HEK293 (cell line): ENCODE data around the gene CREB3L1.

Experiments used
- CTCF ChIA-PET: fragments of 350-600 bp; formaldehyde crosslinking; extraction: SDS; loops from one replicate; lab custom pipeline; 2021; ENCODE audit warnings: antibody characterized with exemption; lab: Yijun Ruan, JAX
- POLR2A ChIA-PET: fragments of 300-600 bp; formaldehyde crosslinking; extraction: SDS; loops from one replicate; lab custom pipeline; 2020; ENCODE audit warnings: antibody characterized with exemption, inconsistent platforms; lab: Yijun Ruan, JAX
- H3K27ac ChIP-seq: fragments of 200-500 bp; sonication (Bioruptor generic); 2 replicates; pipeline ENCODE4 v1.5.1; 2014; ENCODE audit warnings: low read depth, low read length, control low read depth, inconsistent platforms; ENCODE audit errors: extremely low read depth
- H3K36me3 ChIP-seq, 2 experiments: fragments of 200-500 bp in 1 of 2; sonication (Bioruptor generic) in 1 of 2; 1 replicate in 1 of 2; 2 replicates in 1 of 2; pipeline ENCODE4 v1.5.1; 2014 to 2017; ENCODE audit warnings: inconsistent platforms in 2 of 2, low read length in 2 of 2; ENCODE audit not compliant: control insufficient read depth in 2 of 2, insufficient read depth in 1 of 2
- H3K4me1 ChIP-seq: fragments of 200-500 bp; sonication (Bioruptor generic); 2 replicates; pipeline ENCODE4 v1.5.1; 2014; ENCODE audit warnings: mild to moderate bottlenecking, low read length, inconsistent platforms; ENCODE audit not compliant: control insufficient read depth, insufficient read depth
- H3K4me3 ChIP-seq: 2 replicates; pipeline ENCODE4 v1.5.1; 2011; ENCODE audit warnings: low read depth, mild to moderate bottlenecking, control low read depth, low read length, moderate library complexity
- H3K9me3 ChIP-seq: fragments of 200-500 bp; sonication (Bioruptor generic); 2 replicates; pipeline ENCODE4 v1.5.1; 2014; ENCODE audit warnings: low read depth, low read length, inconsistent platforms; ENCODE audit not compliant: control insufficient read depth, insufficient read depth
- EGR2 ChIP-seq: fragments of 450-650 bp; formaldehyde crosslinking; IDR thresholded peaks from 2 replicates; pipeline ENCODE4 v1.5.1; 2016; ENCODE audit warnings: low read depth, missing biosample characterization, missing genetic modification characterization
- GLI2 ChIP-seq: fragments of 450-650 bp; formaldehyde crosslinking; IDR thresholded peaks from 2 replicates; pipeline ENCODE4; 2017; ENCODE audit warnings: missing biosample characterization, missing genetic modification characterization, low read depth, borderline replicate concordance
- KLF16 ChIP-seq: fragments of 450-650 bp; formaldehyde crosslinking; IDR thresholded peaks from 2 replicates; pipeline ENCODE4 v1.5.1; 2017; ENCODE audit warnings: missing biosample characterization, missing genetic modification characterization
- KLF7 ChIP-seq: fragments of 450-650 bp; formaldehyde crosslinking; IDR thresholded peaks from 2 replicates; pipeline ENCODE4 v1.5.1; 2016; ENCODE audit warnings: missing biosample characterization, missing genetic modification characterization, borderline replicate concordance
- MYNN ChIP-seq: fragments of 450-650 bp; formaldehyde crosslinking; IDR thresholded peaks from 2 replicates; pipeline ENCODE4 v1.5.1; 2016; ENCODE audit warnings: missing biosample characterization, missing genetic modification characterization, borderline replicate concordance
- ZBTB17 ChIP-seq: fragments of 450-650 bp; formaldehyde crosslinking; IDR thresholded peaks from 2 replicates; pipeline ENCODE4 v1.5.1; 2016; ENCODE audit warnings: missing biosample characterization, missing genetic modification characterization
- ZFHX2 ChIP-seq: fragments of 450-650 bp; formaldehyde crosslinking; conservative IDR thresholded peaks from 2 replicates; pipeline ENCODE4 v1.5.1; 2016; ENCODE audit warnings: missing biosample characterization, missing genetic modification characterization
- ZFP37 ChIP-seq: fragments of 450-650 bp; formaldehyde crosslinking; IDR thresholded peaks from 2 replicates; pipeline ENCODE4 v1.5.1; 2016; ENCODE audit warnings: missing biosample characterization, missing genetic modification characterization
- ZNF416 ChIP-seq: fragments of 450-650 bp; formaldehyde crosslinking; IDR thresholded peaks from 2 replicates; pipeline ENCODE4 v1.5.1; 2016; ENCODE audit warnings: missing biosample characterization, missing genetic modification characterization
- ZNF426 ChIP-seq: fragments of 450-650 bp; formaldehyde crosslinking; IDR thresholded peaks from 2 replicates; pipeline ENCODE4 v1.5.1; 2017; ENCODE audit warnings: missing biosample characterization, missing genetic modification characterization, mild to moderate bottlenecking, inconsistent platforms, moderate library complexity
- ZNF48 ChIP-seq: fragments of 450-650 bp; formaldehyde crosslinking; IDR thresholded peaks from 2 replicates; pipeline ENCODE4 v1.5.1; 2016; ENCODE audit warnings: missing biosample characterization, missing genetic modification characterization
- ZNF561 ChIP-seq: fragments of 450-650 bp; IDR thresholded peaks from 2 replicates; pipeline ENCODE4 v1.5.1; 2018; ENCODE audit warnings: missing biosample characterization, missing genetic modification characterization, borderline replicate concordance
- ZNF660 ChIP-seq: fragments of 450-650 bp; IDR thresholded peaks from 2 replicates; pipeline ENCODE4 v1.5.1; 2018; ENCODE audit warnings: missing biosample characterization, mild to moderate bottlenecking, missing genetic modification characterization
- ZNF707 ChIP-seq: fragments of 450-650 bp; formaldehyde crosslinking; IDR thresholded peaks from 2 replicates; pipeline ENCODE4 v1.5.1; 2016; ENCODE audit warnings: missing biosample characterization, missing genetic modification characterization
- TF ChIP-seq, protein P1 (sequence below): fragments of 450-650 bp; formaldehyde crosslinking; IDR thresholded peaks from 2 replicates; pipeline ENCODE4 v1.5.1; 2016; ENCODE audit warnings: missing biosample characterization, missing genetic modification characterization
- TF ChIP-seq, protein P2 (sequence below): fragments of 450-650 bp; formaldehyde crosslinking; IDR thresholded peaks from 2 replicates; pipeline ENCODE4 v1.5.1; 2016; ENCODE audit warnings: missing biosample characterization, missing genetic modification characterization, borderline replicate concordance
- TF ChIP-seq, protein P3 (sequence below): fragments of 450-650 bp; formaldehyde crosslinking; IDR thresholded peaks from 2 replicates; pipeline ENCODE4 v1.5.1; 2016; ENCODE audit warnings: missing biosample characterization, missing genetic modification characterization
- TF ChIP-seq, protein P4 (sequence below): sonication (generic); formaldehyde crosslinking; IDR thresholded peaks from 2 replicates; pipeline ENCODE4 v1.8.1; 2022; ENCODE audit warnings: mild to moderate bottlenecking, moderate library complexity, missing genetic modification reagents
- TF ChIP-seq, protein P5 (sequence below): fragments of 450-650 bp; formaldehyde crosslinking; IDR thresholded peaks from 2 replicates; pipeline ENCODE4 v1.5.1; 2016; ENCODE audit warnings: missing biosample characterization, missing genetic modification characterization

CREB3L1 gene

GRCh38 chr11:46353698-46354097, 76.2 kb downstream of the CREB3L1 start:
- H3K27ac ChIP-seq = no peak overlapping the region
- ChIA-PET POLR2A (no interaction called here), CTCF (interaction anchor here (0.7 to 10.0 kb wide), 6 partner anchors 13 to 904 kb away, joined by 3 to 98 read pairs (median 6); partner anchors contain the start of genes CHRM4 and NR1H3)
- H3K4me1 ChIP-seq = no peaks in the 10 kb centered on the region; the same call in 1 of the 2 replicates
- peaks cover 0 to 26% of the 10 kb centered on the region in 2 experiments; a peak in 1 of 3 replicates for H3K36me3 ChIP-seq
- no peaks in the 10 kb centered on the region for H3K9me3 ChIP-seq
- no peak overlapping the region for H3K4me3 ChIP-seq
- TF ChIP-seq EGR2 (tag by site-specific recombination) (peak; percentile 98), ZFHX2 (peak; percentile 99)
- TF ChIP-seq, protein P1, sequence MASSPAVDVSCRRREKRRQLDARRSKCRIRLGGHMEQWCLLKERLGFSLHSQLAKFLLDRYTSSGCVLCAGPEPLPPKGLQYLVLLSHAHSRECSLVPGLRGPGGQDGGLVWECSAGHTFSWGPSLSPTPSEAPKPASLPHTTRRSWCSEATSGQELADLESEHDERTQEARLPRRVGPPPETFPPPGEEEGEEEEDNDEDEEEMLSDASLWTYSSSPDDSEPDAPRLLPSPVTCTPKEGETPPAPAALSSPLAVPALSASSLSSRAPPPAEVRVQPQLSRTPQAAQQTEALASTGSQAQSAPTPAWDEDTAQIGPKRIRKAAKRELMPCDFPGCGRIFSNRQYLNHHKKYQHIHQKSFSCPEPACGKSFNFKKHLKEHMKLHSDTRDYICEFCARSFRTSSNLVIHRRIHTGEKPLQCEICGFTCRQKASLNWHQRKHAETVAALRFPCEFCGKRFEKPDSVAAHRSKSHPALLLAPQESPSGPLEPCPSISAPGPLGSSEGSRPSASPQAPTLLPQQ (tag by site-specific recombination) = 0 out of 2 replicates have a peak, but pooled peaks have one; percentile 19
- TF ChIP-seq, protein P2, sequence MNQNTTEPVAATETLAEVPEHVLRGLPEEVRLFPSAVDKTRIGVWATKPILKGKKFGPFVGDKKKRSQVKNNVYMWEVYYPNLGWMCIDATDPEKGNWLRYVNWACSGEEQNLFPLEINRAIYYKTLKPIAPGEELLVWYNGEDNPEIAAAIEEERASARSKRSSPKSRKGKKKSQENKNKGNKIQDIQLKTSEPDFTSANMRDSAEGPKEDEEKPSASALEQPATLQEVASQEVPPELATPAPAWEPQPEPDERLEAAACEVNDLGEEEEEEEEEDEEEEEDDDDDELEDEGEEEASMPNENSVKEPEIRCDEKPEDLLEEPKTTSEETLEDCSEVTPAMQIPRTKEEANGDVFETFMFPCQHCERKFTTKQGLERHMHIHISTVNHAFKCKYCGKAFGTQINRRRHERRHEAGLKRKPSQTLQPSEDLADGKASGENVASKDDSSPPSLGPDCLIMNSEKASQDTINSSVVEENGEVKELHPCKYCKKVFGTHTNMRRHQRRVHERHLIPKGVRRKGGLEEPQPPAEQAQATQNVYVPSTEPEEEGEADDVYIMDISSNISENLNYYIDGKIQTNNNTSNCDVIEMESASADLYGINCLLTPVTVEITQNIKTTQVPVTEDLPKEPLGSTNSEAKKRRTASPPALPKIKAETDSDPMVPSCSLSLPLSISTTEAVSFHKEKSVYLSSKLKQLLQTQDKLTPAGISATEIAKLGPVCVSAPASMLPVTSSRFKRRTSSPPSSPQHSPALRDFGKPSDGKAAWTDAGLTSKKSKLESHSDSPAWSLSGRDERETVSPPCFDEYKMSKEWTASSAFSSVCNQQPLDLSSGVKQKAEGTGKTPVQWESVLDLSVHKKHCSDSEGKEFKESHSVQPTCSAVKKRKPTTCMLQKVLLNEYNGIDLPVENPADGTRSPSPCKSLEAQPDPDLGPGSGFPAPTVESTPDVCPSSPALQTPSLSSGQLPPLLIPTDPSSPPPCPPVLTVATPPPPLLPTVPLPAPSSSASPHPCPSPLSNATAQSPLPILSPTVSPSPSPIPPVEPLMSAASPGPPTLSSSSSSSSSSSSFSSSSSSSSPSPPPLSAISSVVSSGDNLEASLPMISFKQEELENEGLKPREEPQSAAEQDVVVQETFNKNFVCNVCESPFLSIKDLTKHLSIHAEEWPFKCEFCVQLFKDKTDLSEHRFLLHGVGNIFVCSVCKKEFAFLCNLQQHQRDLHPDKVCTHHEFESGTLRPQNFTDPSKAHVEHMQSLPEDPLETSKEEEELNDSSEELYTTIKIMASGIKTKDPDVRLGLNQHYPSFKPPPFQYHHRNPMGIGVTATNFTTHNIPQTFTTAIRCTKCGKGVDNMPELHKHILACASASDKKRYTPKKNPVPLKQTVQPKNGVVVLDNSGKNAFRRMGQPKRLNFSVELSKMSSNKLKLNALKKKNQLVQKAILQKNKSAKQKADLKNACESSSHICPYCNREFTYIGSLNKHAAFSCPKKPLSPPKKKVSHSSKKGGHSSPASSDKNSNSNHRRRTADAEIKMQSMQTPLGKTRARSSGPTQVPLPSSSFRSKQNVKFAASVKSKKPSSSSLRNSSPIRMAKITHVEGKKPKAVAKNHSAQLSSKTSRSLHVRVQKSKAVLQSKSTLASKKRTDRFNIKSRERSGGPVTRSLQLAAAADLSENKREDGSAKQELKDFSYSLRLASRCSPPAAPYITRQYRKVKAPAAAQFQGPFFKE (tag by site-specific recombination) = no peak

GRCh38 chr11:46356924-46357482, 79.5 kb downstream of the CREB3L1 start:
- Histone ChIP-seq H3K27ac (no peak overlapping the region), H3K36me3 (peaks cover 0 to 14% of the 10 kb centered on the region in 2 experiments; a peak in 1 of 3 replicates), H3K9me3 (no peaks in the 10 kb centered on the region), H3K4me3 (no peak overlapping the region), H3K4me1 (peaks cover 9% of the 10 kb centered on the region)
- TF ChIP-seq ZNF707 (tag by site-specific recombination) = no peak
- TF ChIP-seq, protein P3, sequence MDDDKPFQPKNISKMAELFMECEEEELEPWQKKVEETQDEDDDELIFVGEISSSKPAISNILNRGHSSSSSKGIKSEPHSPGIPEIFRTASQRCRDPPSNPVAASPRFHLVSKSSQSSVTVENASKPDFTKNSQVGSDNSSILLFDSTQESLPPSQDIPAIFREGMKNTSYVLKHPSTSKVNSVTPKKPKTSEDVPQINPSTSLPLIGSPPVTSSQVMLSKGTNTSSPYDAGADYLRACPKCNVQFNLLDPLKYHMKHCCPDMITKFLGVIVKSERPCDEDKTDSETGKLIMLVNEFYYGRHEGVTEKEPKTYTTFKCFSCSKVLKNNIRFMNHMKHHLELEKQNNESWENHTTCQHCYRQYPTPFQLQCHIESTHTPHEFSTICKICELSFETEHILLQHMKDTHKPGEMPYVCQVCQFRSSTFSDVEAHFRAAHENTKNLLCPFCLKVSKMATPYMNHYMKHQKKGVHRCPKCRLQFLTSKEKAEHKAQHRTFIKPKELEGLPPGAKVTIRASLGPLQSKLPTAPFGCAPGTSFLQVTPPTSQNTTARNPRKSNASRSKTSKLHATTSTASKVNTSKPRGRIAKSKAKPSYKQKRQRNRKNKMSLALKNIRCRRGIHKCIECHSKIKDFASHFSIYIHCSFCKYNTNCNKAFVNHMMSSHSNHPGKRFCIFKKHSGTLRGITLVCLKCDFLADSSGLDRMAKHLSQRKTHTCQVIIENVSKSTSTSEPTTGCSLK = no peak
- TF ChIP-seq, protein P4, sequence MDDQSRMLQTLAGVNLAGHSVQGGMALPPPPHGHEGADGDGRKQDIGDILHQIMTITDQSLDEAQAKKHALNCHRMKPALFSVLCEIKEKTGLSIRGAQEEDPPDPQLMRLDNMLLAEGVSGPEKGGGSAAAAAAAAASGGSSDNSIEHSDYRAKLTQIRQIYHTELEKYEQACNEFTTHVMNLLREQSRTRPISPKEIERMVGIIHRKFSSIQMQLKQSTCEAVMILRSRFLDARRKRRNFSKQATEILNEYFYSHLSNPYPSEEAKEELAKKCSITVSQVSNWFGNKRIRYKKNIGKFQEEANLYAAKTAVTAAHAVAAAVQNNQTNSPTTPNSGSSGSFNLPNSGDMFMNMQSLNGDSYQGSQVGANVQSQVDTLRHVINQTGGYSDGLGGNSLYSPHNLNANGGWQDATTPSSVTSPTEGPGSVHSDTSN (CRISPR knock-in tag) = no peak
- TF ChIP-seq GLI2 = no peak
- no peak for TF ChIP-seq ZNF416 (tag by site-specific recombination)
- TF ChIP-seq ZNF660 (tag by site-specific recombination) = no peak
- no peak for TF ChIP-seq ZNF48
- no peak for TF ChIP-seq KLF16 (tag by site-specific recombination)
- TF ChIP-seq ZFP37 (tag by site-specific recombination) = no peak
- TF ChIP-seq, protein P5, sequence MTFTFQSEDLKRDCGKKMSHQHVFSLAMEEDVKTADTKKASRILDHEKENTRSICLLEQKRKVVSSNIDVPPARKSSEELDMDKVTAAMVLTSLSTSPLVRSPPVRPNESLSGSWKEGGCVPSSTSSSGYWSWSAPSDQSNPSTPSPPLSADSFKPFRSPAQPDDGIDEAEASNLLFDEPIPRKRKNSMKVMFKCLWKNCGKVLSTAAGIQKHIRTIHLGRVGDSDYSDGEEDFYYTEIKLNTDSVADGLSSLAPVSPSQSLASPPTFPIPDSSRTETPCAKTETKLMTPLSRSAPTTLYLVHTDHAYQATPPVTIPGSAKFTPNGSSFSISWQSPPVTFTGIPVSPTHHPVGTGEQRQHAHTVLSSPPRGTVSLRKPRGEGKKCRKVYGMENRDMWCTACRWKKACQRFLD = no peak
- no peak for TF ChIP-seq ZNF561 (tag by site-specific recombination)
- no peak for TF ChIP-seq MYNN (tag by site-specific recombination)
- no peak for TF ChIP-seq ZBTB17 (tag by site-specific recombination)
- TF ChIP-seq ZNF426 = no peak
- TF ChIP-seq KLF7 (tag by site-specific recombination) = no peak
- ChIA-PET POLR2A (interaction anchor here (1.1 kb wide), 1 partner anchor 21 kb away, joined by 4 read pairs; no protein-coding TSS in a partner anchor), CTCF (interaction anchor here (0.5 to 1.9 kb wide), 7 partner anchors 8 to 133 kb away, joined by 3 to 8 read pairs (median 3); partner anchors contain the start of gene DGKZ)
